NCI-H460 (cell line): Measurements from ENCODE around the gene KISS1R. TPM values are rescaled to one million over a fixed set of nuclear protein-coding genes. Genes with fewer than 3 reads are reported as not detected.

Experiments
- DNase-seq: peaks from one replicate; pipeline ENCODE4 v3.0.0-alpha.2; 2016; ENCODE audit warnings: low read depth; ENCODE audit errors: extremely low read depth
- total RNA-seq: library from RNA; depleted of rRNA; stranded (reverse); fragments of >200 nt; shearing (Covaris generic); gene quantifications from 2 replicates; pipeline ENCODE4 v1.2.3, GENCODE V29; 2014

Gene KISS1R
- total RNA-seq, 1 experiment from 2014 or later = not detected

DNA sequence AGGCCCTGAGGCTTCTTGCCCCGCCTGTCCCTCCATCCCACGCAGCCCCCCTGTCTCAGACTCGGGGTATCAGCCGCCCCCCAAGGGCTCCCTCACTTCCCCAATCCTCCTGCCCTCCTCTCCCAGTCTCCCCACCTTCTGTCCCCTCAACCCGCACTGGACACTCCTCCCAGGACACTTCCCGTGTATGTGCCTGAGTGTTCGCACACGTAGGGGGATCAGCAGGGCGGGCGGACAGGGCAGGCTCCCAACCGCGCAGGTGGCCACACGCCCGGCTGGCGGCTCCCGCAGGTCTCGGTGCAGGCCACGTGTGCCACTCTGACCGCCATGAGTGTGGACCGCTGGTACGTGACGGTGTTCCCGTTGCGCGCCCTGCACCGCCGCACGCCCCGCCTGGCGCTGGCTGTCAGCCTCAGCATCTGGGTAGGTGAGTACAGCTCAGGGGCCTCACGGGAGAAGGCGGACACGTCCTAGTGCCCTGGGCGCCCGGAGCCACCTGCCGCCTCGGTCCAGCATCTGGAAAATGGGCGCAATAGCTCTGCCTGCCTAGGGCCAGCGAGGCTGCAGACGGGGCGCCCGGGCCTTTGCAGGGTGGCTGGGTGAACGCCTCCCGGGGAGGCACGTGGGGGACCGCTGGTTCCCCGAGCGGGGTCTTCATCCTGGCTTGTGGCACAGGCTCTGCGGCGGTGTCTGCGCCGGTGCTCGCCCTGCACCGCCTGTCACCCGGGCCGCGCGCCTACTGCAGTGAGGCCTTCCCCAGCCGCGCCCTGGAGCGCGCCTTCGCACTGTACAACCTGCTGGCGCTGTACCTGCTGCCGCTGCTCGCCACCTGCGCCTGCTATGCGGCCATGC, 2.3 kb downstream of the KISS1R start:
- no peak for DNase-seq

DNA sequence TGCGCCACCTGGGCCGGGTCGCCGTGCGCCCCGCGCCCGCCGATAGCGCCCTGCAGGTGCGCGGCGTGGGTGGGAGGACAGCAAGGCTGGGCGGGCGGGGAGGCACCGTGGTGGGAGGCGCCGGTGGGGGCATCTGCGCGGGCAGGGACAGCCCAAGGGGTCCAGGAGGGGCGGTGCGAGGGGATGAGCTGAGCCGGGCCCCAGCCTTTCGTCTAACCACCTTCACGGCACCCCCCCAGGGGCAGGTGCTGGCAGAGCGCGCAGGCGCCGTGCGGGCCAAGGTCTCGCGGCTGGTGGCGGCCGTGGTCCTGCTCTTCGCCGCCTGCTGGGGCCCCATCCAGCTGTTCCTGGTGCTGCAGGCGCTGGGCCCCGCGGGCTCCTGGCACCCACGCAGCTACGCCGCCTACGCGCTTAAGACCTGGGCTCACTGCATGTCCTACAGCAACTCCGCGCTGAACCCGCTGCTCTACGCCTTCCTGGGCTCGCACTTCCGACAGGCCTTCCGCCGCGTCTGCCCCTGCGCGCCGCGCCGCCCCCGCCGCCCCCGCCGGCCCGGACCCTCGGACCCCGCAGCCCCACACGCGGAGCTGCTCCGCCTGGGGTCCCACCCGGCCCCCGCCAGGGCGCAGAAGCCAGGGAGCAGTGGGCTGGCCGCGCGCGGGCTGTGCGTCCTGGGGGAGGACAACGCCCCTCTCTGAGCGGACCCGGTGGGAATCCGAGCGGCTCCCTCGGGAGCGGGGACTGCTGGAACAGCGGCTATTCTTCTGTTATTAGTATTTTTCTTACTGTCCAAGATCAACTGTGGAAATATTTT, 3.1 kb downstream of the KISS1R start:
- DNase-seq = no peak

DNA sequence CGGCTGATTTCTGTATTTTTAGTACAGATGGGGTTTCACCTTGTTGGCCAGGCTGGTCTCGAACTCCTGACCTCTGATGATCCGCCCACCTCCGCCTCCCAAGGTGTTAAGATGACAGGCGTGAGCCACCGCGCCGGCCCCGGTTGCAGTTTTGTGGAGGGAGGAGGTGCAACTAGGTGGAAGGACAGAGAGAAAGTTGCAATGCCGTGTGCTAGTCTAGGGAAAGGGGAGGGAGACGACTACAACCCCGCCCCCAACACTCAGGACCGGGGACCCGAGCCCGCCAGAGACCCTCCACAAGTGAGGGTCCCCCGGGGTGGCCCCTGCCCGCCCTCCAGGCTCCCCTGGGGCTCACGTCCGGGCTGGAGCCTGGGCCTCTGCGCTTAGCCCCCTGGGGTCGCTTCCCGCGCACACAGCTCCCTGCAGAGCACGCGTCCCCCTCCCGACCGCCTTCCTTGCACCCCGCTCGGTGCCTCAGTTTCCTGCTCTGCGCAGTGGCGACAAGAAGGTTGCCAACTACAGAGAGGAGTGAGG, 7.5 kb downstream of the KISS1R start:
- no peak for DNase-seq

DNA sequence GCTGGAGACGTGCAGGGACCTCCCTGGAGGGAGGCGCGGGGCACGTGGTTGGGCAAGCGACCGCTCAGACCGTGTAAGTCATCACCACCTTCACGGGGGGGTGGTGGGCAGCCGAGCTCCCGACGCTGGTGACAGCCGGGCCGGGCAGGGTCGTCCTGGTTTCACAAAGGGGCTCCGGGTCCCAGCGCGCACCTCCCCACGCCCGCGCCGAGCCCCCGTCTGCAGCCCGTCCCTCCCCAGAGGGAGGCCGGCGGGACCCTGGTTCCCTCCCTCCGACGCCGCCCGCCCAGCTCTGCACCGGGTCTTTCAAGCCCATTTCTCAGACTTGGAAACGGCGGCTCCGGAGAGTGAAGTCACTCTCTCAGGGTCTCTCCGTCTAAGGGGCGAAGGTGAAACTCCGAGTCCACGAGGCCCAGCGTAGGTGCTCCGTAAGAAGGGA, 8.0 kb downstream of the KISS1R start:
- peak; percentile 43 for DNase-seq

DNA sequence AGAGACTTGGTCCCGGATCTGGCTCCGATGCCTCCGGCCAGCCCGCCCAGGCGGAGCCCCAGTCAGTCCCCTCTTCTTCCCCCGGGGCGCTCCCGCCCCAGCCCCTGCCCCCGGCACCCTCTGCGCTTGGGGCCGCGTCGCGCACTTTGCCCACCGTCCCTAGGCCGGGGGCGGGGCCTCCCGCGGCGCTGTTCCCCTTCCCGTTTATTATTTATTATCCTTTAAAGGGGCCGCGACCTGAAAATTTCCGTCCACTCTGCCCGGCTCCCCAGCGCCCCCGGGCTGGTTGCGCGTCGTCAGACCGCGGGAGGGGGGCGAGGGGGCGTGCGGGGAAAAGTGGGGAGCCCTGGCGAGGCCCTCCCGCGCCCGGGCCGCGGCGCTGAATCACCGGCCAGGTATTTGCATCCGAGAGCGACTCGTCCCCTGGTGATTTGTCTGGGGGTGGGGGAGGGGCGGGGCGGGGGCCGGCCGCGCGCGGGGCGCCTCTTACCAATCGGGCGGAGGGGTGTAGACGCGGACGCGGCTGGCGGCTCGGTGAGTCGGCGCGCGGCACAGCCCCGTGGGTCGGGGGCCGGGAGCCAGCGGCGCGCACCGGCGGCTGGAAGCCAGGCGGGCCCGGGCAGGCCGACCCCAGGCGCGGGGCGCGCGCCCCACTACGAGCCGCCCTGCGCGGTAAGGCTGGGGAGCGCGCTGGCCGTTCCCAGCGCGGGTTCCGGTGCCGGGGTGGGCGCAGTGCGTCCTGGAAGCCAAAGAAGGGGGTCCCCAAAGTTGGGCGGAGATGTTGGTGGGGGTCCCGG, 8.6 kb downstream of the KISS1R start, which contains the start of gene ARID3A:
Gene ARID3A, plus strand, starts transcription at position 510 of the 797 bp plus-strand sequence. CDS start 3,494 bp downstream, outside the sequence.
- DNase-seq = peak; percentile 56

DNA sequence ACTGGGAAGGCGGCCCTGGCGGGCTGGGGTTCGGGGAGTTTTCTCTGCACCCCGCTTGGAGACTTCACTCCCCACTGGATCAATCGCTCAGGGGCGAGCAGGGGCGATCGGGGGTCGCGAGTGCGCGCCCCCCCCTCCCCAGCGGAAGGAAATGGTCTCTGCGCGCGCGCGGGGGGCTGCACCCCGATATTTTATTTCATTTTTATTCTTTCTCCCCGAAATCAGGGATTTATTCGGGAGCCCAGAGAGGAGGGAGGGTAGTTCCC, 9.1 kb downstream of the KISS1R start:
- DNase-seq = no peak

DNA sequence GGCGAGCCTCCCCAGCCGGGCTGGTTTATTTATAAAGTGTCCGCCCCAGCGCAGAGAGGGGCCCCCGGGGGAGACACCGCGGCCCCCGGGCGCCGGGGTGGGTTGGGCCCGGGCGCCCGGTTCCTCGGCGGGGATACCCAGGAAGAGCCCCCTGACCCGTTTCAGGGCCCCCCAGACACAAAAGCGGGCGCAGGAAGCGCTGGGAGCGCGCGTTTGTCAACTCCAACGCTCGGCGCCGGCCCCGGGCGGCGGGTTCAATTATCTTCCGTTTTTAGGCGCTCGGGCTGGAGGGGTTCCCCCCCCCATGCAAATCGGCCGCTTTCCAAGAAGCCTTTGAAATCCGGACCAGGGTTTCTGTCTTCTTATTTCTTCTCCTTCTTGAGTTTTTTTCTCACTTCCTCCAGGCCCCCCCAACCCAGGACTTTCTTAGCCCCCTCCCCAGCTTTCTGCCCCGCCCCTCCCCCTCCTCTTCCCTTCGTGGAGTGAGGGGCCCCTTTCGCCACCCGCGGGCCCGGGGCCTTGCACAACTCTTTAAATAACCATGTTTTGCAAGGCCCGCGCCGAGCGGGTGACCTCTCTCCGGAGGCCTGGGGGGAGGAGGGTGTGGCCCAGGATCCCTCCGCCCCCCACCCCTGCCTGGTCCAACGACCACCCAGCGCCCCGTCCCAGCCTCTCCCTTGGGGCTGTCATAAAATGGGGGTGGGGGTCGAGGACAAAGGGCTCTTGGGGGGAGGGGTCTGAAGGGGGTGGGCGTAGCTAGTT, 9.6 kb downstream of the KISS1R start:
- DNase-seq = no peak

DNA sequence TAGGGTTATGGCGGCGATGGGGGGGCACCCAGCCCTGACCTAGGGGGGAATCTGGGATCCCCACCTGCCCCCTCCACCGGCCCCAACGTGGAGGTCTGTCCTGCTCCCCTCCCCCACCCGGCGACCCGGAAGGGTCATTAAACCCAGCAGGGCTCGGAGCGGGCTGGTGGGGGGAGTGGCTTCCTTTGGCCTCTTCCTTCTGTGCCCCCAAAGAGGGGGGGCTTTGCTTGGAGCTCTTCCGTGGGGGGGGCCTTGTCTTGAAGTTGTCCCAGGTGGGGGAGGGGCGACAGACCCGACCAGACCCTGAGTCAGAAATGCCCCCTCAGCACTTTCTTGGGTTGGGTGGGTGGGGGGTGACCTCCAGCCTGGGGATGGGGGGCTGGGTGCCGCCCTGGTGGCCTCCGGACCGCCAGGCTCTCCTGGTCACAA, 10.2 kb downstream of the KISS1R start:
- no peak for DNase-seq

DNA sequence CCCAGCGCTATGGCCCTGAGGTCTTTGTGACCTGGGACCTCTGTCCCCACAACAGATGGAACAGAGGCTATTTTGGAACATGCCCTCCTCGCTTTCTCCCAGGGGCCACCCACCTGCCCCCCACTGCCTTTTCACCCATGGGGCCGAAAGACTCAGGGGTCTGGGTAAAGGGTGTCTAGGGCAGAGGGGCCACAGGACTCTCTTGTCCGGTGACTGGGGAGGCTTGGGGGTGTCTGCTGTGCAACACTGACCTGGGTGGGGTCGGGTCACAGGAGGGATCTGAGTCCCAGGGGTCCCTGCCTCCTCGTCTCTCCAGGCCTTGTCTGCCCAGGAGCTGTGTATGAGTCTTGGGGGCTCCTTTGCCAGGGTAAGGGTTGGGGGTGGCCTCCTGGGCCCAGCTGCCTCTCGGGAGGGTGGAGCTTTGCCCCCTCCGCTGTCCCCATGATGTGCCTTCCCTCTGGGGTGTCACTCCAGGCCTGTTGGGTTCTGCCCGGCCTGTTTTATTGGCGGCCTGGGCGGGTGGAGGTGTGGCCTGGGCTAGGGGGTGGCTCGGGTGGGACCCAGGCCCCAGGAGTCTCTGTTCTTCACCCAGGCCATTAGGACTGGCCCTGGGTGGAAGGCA, 10.8 kb downstream of the KISS1R start:
- no peak for DNase-seq

DNA sequence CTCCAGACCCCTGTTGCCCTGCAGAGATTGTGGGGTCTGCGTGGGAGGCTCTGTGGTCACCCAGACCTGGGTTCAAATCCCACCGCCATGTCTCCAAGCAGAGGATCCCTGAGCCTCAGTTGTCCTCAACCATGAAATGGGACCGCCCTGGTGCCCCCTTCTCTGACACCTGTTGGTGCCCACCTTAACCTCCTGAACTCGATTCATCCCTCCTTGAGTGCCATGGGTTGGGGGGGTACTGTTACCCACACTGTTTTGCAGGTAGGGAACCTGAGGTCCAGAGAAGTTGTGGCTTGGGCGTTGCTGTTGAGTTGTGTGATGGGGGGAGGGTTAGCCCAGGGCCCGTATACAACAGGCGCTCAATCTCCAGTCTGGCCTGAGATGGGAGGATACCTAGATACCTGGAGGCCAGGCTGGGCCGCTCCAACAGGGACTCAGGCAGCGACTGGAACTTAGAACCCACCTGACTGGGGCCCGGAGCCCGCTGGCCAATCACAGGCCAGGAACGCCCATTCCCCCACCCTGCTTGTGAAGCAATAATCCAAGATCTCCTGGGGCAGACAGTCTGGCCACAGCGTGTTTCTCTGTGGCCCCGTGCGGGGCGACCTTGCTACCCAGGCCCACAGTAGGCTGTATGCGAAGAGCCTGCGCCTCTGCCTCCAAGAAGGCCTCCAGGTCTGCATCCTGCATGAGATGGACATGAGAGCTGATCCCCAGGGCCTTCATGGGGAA, 11.5 kb downstream of the KISS1R start:
- no peak for DNase-seq

DNA sequence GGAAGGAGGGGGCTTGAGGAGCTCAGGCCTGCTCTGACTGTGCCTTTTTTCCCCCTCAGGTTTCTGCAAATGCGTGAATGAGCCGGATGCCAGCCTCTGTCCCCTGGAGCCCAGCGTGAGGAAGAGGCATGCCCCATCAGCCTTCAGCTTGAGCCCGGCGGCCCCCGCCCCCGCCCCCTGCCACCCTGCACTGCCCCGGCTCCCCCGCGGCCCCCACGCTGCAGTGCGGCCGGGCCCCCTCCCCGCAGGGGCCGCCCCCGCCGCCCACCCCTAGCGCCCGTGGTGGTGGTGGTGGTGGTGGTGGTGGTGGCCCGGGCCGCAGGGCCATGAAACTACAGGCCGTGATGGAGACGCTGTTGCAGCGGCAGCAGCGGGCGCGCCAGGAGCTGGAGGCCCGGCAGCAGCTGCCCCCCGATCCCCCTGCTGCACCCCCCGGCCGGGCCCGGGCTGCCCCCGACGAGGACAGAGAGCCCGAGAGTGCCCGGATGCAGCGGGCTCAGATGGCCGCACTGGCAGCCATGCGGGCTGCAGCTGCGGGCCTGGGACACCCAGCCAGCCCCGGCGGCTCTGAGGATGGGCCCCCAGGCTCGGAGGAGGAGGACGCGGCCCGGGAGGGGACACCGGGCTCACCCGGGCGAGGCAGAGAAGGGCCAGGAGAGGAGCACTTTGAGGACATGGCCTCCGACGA, 12.2 kb downstream of the KISS1R start:
- no peak for DNase-seq

DNA sequence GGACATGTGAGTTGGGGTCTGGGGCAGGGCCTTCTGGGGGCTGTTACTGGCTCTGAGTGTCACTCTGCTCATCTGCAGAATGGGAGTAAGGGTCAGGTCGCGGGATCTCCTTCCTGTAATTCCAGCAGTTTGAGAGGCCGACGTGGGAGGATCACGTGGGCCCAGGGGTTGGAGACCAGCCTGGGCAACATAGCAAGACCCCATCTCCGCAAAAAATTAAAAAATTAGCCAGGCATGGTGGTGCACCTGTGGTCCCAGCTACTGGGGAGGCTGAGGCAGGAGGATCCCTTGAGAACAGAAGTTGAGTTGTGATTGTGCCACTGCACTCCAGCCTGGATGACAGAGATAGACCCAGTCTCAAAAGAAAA, 12.7 kb downstream of the KISS1R start:
- DNase-seq = no peak

DNA sequence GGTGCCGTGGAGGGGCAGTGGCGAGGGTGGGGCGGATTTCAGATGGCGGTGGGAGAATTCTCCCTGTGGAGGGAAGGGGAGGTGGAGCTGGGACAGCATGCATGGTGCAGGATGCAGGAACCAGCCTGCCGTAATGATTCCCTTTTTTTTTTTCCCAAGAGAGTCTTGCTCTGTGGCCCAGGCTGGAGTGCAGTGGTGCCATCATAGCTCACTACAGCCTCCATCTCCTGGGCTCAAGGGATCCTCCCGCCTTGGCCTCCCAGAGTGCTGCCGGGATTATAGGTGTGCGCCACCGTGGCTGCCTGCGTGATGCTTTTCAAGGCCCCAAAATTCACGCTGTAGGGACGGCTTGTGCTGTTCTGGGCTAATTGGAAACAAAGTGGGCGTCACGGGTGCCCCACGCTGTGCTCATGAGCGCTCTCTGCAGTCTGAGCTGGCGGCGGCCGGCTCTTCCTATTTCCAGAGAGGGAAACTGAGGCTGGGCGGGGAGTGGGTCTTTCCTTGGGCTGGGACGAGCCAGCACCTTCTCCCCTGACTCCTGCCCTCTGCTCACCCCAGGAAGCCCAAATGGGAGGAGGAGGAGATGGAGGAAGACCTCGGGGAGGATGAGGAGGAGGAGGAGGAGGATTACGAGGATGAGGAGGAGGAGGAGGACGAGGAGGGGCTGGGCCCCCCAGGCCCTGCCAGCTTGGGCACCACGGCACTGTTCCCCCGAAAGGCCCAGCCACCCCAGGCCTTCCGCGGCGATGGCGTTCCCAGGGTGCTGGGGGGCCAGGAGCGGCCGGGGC, 14.9 kb downstream of the KISS1R start:
- DNase-seq = no peak

DNA sequence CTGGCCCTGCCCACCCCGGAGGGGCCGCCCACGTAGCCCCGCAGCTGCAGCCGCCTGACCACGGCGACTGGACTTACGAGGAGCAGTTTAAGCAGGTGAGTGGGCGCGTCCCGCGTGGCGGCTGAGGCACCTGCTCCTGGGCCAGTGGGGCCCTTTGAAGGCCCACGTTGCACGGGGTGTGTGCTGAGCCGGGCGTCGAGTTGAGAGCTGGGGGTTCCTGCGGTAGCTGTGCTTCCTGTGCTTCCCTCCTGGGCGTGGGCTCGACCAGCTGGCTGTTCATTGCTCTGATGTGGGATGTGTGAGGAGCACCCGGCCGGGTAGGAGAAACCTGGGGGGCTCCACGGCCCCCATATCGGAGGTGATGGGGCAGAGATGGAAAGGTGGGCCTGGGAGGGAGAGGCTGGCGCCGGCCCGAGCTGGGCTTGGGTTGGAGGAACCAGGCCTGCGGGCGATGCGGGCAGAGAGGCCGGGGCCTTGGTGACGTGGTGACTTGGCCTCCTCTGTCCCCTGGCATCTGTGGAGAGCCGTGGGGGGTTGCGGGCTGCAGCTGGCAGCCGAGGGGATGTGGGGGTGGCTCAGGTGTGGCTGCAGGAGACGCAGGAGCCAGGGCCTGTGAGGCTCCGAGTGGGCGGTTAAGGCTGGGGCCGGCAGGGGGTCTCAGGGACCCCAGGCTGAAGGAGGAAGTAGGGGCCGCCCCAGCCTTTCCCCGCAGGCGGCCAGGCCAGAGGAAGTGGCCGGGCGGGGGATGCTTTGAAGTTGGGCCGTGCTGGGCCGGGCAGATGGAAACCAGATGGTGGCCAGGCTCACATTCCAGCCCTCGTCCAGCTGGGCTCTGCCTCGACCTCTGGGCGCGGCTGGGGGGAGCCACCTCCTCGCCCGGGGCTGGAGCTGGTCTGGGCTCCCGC, 15.8 kb downstream of the KISS1R start:
- DNase-seq = no peak

DNA sequence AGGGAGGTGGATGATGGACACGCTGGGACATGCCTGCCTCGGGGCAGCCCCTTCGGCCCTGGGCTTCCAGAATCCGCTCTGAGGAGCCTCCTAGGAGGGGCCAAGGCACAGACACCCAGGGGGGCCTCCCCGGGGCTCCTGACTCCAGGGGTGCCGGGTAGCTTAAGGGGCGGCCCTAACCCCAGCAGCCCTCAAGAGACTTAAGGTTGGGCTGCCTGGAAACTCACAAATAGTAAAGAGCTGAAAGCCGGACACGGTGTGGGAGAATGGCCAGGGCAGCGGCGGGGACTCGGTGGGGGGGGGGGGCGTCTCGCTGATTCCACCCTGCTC, 16.4 kb downstream of the KISS1R start:
- DNase-seq = no peak

DNA sequence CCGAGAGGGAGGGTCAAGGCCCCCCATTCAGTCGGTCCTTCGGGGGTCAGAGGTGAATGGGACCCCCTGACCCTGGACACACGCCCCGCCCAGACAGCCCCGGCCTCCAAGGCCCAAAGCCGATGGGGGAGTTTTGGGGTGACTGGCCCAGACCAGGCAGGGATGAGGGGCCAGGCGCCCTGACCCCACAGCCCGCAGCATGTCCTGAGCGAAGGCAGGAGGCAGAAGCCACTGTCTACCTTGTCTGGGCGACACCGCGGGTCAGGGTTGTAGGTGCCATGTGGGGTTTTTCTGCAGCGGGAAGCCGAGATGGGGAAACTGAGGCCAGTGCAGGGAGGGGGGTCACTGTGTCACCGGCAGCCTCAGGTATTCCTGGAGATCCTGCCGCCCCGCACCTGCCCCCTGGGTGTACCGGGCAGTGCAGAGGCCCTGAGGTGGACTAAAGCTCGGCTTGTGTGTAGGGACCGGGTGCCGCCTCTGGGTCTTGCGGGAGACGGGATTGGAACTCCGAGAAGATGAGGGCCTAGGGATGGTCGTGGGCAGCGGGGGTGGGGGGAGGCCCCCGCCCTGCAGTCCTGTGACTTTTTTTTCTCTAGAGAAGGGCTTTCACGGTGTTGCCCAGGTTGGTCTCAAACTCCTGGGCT, 17.2 kb downstream of the KISS1R start:
- DNase-seq = no peak
